Stimulated activated CD8-positive, alpha-beta memory T cell treated with anti-CD3 and anti-CD28 coated beads, Interleukin-7, amount 100 ng/mL, for 24 hours (primary cell): ENCODE measurements around the gene TRIP10.

Source experiments
- DNase-seq: peaks from one replicate; pipeline ENCODE4 v3.0.0-alpha.2; 2020; ENCODE audit warnings: low read depth

TRIP10 gene

DNA sequence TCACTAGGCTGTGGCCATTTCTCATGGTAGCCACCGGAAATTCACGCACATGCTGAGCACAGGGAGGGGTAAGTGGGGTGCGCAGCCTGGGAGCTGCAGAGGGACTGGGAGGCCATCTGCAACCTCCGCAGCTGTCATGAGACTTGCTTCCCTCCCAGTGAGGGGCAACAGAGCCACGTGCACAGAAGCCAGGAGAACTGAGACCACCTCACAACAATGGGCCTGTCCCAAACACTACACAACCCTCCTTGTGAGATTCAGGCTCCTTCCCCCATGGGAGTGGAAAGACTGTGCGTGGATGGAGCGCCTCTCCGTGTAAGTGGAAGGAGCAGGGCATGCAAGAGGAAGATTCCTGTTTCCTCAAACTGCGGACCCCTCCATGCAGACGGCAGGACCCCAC lies 27.9 kb upstream of the TRIP10 start:
- DNase-seq, result no peak

DNA sequence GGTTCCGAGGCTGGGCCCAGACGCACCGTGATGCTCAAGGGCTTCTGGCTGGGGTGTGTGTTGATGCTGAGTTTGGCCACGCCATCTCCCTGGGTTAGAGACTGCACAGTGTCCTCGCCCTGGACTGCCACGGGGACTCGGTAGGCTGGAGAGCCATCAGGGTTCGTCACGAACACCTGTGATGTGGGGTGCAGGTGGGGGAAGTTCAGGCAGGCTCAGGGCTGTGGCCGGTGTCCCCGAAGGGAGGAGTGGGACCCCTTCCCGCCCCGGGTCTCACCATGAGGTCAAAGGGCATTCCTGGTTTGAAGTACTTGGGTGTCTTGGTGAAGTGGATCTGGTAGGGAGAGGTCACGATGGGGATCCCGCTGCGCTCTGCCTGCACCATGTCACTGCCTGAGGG lies 27.2 kb upstream of the TRIP10 start:
- DNase-seq, result no peak

DNA sequence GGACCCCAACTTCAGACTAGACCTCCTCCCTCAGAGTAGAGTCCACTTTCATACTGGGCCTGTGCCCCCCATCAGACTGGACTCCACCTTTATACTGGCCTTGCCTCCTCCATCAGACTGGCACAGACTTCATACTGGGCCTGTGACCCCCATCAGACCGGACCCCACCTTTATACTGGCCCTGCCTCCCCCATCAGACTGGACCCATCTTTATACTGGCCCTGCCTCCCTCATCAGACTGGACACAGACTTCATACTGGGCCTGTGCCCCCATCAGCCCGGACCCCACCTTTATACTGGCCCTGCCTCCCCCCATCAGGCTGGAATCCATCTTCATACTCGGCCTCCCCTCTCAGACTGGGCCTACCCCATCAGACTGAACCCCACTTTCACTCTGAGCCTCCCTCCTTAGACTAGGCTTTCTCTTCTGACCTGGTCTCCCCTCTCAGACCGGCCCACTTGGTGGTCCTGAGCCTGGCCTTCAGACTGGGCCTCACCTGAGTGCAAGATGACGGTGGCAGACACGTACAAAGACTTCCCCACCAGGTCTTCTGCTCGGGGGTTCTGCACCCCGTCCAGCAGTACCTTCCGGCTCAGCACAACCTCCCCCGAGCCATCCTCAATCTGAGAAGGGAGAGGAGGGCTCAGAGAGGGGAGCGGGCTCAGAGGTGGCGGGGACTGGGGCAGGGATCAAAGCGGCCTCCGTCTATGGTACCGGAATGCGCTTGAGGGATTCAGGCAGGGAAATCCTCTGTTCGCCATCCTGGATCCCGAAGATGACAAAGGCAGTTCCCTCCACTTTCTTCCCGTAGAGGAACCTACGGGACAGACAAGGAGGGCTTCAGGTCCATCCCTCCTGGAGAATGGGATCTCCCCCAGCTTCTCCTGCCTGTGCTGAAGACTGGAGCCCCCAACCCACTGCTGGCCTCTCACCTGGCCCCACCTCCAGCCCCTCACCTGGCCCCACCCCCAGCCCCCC lies 26.5 kb upstream of the TRIP10 start:
- no peak for DNase-seq

DNA sequence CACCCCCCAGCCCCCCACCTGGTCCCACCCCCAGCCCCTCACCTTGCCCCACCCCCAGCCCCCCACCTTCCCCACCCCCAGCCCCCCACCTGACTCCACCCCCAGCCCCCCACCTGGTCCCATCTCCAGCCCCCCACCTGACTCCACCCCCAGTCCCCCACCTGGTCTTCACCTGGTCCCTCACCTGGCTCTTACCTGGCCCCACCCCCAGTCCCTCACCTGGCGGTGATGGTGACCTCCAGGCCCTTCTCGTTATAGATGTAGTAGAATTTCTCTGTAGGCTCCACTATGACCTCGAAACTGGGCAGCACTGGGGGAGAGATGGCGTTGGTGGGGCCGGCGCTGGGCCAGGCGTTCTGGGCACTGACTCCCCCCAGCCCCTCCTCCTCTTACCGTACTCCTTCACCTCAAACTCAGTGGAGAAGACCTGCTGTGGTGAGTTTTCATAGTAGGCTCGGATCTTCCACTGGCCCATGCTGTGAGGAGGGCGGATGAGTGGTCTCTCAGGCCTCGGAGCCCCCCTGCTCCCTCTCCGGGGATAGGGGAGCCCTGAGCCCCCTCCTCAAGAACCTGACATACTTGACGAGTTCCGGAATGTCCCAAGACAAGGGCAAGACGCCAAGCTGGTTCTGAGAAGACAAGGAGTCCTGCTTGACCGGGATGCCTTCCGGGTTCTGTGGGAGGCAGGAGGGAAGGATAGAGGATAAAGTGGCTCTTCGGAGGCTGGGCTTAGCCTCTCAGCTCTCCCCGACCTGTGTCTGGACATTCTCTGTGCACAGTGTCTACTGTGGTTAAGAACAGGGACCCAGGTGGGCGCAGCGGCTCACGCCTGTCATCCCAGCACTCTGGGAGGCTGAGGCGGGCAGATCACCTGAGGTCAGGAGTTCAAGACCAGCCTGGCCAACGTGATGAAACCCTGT lies 25.4 kb upstream of the TRIP10 start:
- DNase-seq, result no peak

DNA sequence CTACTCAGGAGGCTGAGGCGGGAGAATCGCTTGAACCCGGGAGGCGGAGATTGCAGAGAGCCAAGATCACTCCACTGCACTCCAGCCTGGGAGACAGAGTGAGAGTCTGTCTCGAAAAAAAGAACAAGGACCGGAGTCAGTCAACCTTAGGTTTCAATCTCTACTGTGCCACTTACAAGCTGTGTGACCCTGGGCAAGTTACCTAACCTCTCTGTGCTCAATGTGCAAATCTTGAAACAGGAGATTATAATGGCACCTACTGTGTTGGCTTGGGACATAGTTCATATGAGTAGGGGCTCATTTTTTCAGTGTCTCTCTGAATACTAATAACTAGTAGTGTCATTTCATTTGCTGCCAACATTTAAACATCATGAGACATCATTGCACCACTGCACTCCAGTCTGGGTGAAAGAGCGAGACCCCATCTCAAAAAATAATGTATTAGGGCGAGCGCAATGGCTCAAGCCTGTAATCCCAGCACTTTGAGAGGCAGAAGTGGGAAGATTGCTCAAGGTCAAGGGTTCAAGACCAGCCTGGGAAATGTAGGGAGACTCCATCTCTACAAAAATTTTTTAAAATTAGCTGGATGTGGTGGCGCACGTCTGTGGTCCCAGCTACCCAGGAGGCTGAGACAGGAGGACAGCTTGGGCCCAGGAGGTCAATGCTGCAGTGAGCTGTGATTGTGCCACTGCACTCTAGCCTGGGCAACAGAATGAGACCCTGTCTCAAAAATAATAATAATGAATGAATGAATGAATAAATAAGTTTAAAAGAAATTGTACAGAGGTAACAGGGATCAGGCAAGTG lies 24.5 kb upstream of the TRIP10 start:
- DNase-seq, result no peak

DNA sequence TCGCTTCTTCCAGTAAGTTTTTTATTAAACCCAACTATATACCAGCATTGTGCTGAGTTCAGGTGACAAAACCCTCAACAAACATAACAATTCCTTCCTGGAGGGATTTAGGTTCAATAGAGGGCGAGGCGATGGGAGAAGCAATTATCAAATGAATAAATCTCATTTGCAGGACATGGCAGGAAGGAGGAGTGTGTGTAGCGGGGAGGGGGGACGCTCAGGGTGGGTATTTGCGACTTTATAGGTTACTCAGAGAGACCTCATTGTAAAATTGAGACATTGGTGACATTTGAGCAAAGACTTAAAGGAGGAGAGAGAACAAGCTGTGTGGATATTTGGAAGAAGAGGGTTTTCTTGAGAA lies 22.9 kb upstream of the TRIP10 start:
- DNase-seq, result no peak

DNA sequence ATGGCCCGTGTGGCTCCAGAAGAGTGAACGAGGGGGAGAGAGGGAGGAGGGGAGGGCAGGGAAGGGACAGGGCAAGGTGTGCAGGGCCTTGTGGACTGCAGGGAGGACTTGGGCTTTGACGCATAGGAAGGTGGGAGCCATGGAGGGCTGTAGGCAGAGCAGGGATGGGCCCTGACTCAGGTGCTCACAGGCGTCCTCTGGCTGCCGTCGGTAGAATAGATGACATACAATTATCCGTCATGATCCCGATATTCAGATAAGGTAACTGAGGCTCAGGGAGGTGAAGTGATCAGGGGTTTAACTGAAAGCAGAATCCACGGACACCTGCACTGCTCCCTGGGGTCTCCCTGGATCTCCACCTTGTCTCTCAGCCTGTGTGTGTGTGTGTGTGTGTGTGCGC lies 22.4 kb upstream of the TRIP10 start:
- DNase-seq, result no peak

DNA sequence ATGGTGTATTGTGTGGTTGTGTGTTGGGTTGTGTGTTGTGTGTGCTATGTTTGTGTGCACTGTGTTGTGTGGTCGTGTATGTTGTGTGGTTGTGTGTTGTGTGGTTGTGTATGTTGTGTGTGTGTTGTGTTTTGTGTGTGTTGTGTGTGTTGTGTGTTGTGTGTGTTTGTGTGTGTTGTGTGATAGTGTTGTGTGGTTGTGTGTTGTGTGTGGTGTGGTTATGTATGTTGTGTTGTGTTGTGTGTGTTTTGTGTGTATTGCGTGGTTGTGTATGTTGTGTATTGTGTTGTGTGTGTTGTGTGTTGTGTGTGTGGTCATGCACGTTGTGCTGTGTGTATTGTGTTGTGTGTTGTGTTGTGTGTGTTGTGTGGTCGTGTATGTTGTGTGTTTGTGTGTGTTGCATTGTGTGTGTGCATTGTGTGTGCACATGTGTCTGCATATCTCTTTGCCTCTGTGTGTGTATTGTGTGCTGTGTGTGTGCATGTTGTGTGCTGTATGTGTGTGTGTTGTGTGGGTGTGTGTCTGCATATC lies 22.0 kb upstream of the TRIP10 start:
- DNase-seq, result no peak

DNA sequence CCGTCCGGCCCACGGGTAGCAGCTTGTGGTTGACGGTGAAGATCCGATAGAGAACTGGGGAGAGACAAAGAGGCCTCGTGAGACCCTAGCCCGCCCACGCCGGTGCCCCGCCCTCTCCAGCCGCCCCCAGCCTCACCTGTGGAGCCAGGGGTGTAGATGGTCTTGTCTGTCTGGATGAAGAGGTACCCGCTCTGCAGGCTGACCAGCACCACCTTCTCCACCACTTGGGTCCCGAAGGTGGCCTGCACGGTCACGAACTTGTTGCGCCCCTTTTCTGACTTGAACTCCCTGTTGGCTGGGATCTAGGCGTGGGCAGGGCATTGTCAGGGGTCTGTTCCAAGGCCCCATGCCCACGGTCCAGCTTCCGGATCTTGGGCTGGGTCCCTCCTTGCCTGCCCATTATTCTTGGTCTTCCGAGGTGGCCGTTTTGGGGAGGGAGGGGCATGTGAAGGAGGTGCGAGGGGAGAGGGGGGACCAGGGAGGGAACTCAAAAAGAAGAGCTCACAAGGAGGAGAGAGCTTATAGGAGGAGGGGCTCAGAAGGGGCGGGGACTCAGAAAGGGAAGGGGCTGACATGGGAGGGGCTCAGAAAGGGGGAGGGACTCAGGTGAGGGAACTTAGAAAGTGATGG lies 21.3 kb upstream of the TRIP10 start:
- DNase-seq, result no peak

DNA sequence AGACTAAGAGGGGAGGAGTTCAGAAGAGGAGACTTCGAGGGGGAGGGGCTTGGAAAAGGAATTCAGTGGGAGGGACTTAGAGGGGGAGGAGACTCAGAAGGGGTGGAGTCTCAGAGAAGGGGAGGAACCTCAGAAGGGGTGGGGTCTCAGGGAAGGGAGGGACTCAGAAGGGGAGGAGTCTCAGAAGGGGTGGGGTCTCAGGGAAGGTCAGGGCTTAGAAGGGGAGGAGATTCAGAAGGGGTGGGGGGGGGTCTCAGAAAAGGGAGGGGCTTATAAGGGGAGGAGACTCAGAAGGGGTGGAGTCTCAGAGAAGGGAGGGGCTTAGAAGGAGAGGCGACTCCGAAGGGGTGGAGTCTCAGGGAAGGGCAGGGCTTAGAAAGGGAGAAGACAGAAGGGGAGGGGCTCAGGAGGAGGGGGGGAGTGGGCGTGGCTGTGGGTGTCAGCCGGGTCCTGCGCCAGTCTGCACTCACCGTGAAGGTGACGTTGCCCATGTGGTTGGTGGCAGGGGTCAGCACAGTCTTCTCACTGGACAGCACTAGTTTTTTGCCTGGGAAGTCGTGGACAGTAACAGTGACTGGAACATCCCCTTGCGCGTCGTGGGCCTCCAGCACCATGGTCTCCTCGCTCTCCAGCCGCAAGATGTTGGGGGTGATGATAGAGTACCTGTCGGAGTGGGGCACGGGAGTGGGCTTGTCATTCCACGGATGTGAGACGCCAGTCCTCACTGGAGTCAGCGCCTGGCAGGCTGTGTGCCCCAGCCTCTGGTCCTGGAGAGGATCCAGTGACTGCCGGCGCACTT lies 20.5 kb upstream of the TRIP10 start:
- no peak for DNase-seq

DNA sequence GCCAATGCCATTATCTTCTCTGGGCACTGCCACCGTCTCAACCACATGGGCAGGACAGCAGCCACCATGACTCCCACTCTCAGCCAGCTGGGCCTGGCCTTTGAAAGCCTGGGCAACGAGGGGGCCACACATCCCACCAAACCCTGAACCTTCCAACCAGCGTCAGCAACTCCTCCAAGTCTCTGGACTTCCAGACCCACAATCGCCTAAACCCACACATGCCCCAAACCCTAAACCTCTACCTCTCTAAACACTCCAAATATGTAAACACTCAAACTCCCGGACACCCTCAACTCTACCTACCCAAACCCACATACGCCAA lies 20.0 kb upstream of the TRIP10 start:
- no peak for DNase-seq

DNA sequence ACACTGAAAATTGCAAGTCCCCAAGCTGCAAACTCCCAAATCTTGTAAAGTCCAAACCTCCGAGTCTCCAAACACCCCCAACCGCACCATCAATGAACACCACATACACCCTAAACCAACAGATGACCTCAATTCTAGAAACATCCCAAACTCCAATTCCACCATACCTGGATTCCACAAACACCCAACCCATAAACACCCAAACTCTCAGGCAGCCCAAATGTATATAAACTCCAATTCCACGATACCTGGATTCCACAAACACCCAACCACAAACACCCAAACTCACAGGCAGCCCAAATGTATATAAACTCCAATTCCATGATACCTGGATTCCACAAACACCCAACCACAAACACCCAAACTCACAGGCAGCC lies 19.5 kb upstream of the TRIP10 start:
- DNase-seq, result no peak

DNA sequence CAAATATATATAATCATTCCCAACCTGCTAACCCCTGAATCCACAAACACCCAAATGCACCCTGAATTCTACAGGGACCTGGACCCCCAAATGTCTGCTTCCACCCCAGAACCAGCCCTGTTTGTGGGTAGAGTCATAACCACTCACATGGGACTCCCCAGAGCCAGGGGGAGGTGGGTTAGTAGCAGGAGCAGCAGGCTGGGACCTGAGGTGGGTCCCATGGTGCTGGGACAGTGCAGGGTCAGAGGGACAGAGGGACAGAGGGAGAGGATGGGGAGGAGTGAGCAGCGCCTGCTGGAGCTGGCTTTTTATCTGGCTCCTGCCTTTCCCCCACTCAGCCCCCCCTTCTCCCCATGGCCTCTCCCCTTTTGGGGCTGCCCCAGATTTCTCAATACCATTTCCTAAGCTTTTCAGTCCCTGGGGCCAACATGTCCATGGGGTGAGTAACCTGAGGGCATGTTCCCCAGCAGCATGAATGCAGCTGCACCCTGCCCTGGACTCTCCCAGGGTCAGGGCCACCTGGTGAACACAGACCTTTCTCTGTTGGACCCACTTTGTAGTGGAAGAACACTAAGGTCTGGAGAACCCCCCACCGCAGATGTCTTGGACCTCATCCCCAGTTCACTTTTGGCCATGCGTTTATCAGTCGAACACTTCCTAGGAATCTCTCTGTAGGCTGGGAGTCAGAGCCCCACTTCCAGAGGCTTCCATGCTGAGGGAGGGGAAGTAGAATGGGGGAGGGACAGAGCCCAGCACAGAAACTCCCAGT lies 18.9 kb upstream of the TRIP10 start, which contains the start of gene C3:
Gene C3, minus strand, starts transcription at position 282 of the 769 bp plus-strand sequence. Its CDS starts 61 bp downstream, at position 221.
- no peak for DNase-seq

DNA sequence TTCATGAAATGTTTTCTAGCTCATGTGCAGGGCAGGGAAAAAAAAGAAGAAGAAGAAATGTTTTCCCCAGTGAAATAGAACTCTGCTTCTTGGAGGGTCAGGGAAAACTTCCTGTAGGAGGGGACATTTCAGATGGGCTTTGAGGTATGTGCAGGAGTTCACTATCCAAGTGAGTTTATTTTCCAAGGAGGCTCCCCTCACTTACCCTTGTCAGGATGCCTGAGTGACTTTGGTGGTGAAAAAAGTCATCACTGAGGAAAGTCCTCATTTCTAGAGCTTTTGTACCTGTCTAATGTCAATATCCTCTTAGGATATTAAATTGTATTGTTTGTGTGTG lies 18.4 kb upstream of the TRIP10 start:
- DNase-seq, result no peak

DNA sequence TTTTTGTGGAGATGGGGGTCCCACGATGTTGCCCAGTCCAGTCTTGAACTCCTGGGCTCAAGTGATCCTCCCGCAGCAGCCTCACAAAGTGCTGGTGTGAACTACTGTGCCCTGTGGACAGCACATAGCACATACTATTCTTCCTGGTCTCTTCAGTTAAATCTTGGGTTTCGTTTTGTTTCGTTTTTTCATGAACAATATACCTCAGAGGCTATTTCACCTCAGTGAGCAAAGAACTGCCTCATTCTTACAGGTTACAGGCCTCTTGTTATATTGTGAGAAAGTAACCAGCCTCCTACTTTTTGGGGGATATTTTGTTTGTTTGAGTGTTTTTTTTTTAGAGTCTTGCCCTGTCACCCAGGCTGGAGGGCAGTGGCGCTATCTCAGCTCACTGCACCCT lies 17.7 kb upstream of the TRIP10 start:
- DNase-seq, result no peak

DNA sequence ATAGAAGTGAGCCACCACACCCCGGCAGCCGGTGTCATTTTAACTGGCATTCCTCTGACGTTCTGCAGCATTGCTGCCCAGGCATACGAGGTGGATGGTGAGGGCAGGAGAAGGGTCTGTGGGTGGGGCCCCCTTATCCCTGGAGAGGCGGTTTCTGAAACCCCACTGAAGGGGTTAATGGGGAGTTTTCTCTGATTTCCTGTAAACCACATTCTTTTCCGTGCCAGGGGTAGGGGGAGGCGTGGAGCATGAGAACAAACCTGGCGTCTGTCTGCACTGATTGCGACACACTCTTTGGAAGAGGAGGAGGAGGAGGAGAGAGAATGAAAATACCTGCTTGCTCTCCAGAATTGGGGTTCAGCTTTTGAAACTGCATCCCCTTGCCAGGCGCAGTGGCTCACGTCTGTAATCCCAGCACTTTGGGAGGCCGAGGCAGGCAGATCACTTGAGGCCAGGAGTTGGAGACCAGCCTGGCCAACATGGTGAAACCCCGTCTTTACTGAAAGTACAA lies 16.3 kb upstream of the TRIP10 start:
- no peak for DNase-seq

DNA sequence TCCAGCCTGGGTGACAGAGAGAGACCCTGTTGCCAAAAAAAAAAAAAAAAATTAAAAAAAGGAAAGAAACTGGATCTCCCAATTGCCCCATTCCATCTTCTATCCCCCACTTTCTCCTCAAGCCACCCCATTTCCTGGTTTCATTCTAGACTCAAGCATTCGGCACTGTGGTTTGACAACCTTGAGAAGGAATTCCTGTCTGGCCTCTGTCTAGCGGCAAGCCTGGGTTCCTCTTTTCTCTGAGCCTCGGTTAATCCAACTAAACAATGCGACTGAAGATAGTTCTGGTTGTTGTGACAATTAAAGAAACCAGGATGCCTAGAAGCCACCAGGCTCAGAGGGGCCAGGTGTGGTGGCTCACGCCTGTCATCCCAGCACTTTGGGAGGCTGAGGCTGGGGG lies 15.7 kb upstream of the TRIP10 start:
- no peak for DNase-seq

DNA sequence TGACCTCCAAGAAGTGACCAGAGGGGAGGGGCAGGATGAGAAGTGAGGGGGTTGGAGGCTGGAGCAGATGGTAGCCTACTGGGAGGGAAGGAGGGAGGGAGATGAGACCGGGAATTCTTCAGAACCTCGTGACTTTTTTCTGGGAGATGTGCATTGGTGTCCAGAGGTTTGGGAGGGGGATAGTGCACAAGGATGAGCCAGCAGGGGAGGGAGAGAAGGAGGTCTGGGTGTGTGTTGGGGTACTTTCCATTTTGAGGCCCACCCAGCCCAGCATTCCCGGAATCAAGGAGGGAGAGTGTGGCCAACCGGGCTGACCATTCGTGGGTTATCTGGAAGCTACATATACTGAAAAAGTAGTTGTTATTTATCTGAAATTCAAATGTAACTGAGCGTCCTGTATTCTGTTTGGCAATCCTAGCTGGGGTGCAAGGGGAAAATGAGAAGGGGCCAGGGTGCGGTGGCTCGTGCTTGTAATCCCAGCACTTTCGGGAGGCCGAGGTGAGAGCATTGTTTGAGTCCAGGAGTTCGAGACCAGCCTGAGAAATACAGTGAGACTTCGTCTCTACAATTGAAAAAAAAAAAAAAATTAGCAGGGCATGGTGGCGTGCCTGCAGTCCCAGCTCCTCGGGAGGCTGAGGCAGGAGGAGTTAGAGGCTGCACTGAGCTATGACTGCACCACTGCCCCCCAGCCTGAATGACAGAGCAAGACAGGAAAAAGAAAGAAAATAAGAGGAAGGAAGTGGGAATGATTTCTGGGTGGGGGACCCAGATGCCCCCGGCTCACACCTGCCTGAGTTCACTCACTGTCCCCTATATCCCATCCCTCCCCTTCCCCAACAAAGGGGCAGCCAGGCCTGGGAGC lies 14.6 kb upstream of the TRIP10 start:
- DNase-seq, result no peak
